H1 (cell line): ENCODE data around the gene HACD3. TPM values are rescaled to one million over a fixed set of nuclear protein-coding genes. Genes with fewer than 3 reads are reported as not detected.
A peak's percentile ranks its signal among the peaks of the same experiment; 100 is the strongest.

Experiments used
- ATF3 ChIP-seq: IDR thresholded peaks from 2 replicates; pipeline ENCODE4 v1.6.1; 2011; ENCODE audit warnings: low read depth, mild to moderate bottlenecking, low read length; ENCODE audit not compliant: insufficient read depth
- BACH1 ChIP-seq: IDR thresholded peaks from 2 replicates; pipeline ENCODE4 v1.6.1; 2012; ENCODE audit warnings: low read length, improper control_type of control experiment
- BRCA1 ChIP-seq: IDR thresholded peaks from 2 replicates; pipeline ENCODE4 v1.6.1; 2012; ENCODE audit warnings: low read depth, low read length, improper control_type of control experiment
- CEBPB ChIP-seq: IDR thresholded peaks from 2 replicates; pipeline ENCODE4 v1.6.1; 2012; ENCODE audit warnings: low read depth, low read length
- CHD1 ChIP-seq: IDR thresholded peaks from 2 replicates; pipeline ENCODE4 v1.6.1; 2012; ENCODE audit warnings: low read depth, low read length, improper control_type of control experiment
- CREB1 ChIP-seq: IDR thresholded peaks from 2 replicates; pipeline ENCODE4 v1.6.1; 2012; ENCODE audit warnings: inconsistent platforms
- CTBP2 ChIP-seq: IDR thresholded peaks from 2 replicates; pipeline ENCODE4 v1.7.0; 2011; ENCODE audit warnings: borderline replicate concordance, mild to moderate bottlenecking, moderate library complexity, mixed read lengths, low read length; ENCODE audit not compliant: insufficient read depth, insufficient read length
- EGR1 ChIP-seq: IDR thresholded peaks from 2 replicates; pipeline ENCODE4 v1.6.1; 2011; ENCODE audit warnings: low read depth, low read length, borderline replicate concordance
- FOSL1 ChIP-seq: IDR thresholded peaks from 2 replicates; pipeline ENCODE4 v1.6.1; 2011; ENCODE audit warnings: mild to moderate bottlenecking, low read depth, low read length, moderate library complexity; ENCODE audit not compliant: insufficient read depth
- GTF2F1 ChIP-seq: IDR thresholded peaks from 2 replicates; pipeline ENCODE4 v1.6.1; 2012; ENCODE audit warnings: low read depth, low read length, improper control_type of control experiment, borderline replicate concordance
- HDAC2 ChIP-seq, 2 experiments: fragments of 300-600 bp in 1 of 2; sonication (generic) in 1 of 2; IDR thresholded peaks; 2 replicates each; pipeline ENCODE4 v1.6.1; 2011 to 2012; ENCODE audit warnings: low read depth in 2 of 2, low read length in 2 of 2, mild to moderate bottlenecking in 2 of 2, moderate library complexity in 2 of 2, borderline replicate concordance in 1 of 2, inconsistent platforms in 1 of 2
- JUN ChIP-seq: IDR thresholded peaks from 2 replicates; pipeline ENCODE4 v1.6.1; 2011; ENCODE audit warnings: low read depth, mild to moderate bottlenecking, improper control_type of control experiment, low read length
- MAX ChIP-seq: IDR thresholded peaks from 2 replicates; pipeline ENCODE4 v1.6.1; 2012; ENCODE audit warnings: inconsistent platforms
- NANOG ChIP-seq: IDR thresholded peaks from 2 replicates; pipeline ENCODE4 v1.6.1; 2011; ENCODE audit warnings: low read length, low read depth, mild to moderate bottlenecking, inconsistent platforms; ENCODE audit not compliant: insufficient read depth, poor library complexity, severe bottlenecking
- NRF1 ChIP-seq: IDR thresholded peaks from 2 replicates; pipeline ENCODE4 v1.6.1; 2011; ENCODE audit warnings: mild to moderate bottlenecking, low read depth, low read length, improper control_type of control experiment
- POLR2A ChIP-seq, 2 experiments: IDR thresholded peaks; 1 replicate in 1 of 2; 2 replicates in 1 of 2; pipeline ENCODE4 v1.6.1; 2011; ENCODE audit warnings: low read depth in 2 of 2, low read length in 2 of 2, mild to moderate bottlenecking in 2 of 2; ENCODE audit errors: control extremely low read depth in 1 of 2
- POLR2AphosphoS5 ChIP-seq: IDR thresholded peaks from 2 replicates; pipeline ENCODE4 v1.6.1; 2011; ENCODE audit warnings: low read depth, low read length
- RFX5 ChIP-seq: IDR thresholded peaks from 2 replicates; pipeline ENCODE4 v1.6.1; 2011; ENCODE audit warnings: low read depth, low read length, improper control_type of control experiment, borderline replicate concordance
- SIRT6 ChIP-seq: IDR thresholded peaks from one replicate; pipeline ENCODE4 v1.7.1; 2012; ENCODE audit warnings: low read length, inconsistent platforms
- SIX5 ChIP-seq: IDR thresholded peaks from 2 replicates; pipeline ENCODE4 v1.6.1; 2011; ENCODE audit warnings: mild to moderate bottlenecking, low read depth, low read length
- SP1 ChIP-seq: IDR thresholded peaks from 2 replicates; pipeline ENCODE4 v1.6.1; 2011; ENCODE audit warnings: low read depth, low read length
- TAF1 ChIP-seq: IDR thresholded peaks from 2 replicates; pipeline ENCODE4 v1.6.1; 2011; ENCODE audit warnings: mild to moderate bottlenecking, low read depth, low read length
- TBP ChIP-seq: IDR thresholded peaks from 2 replicates; pipeline ENCODE4 v1.6.1; 2011; ENCODE audit warnings: low read depth, low read length, improper control_type of control experiment
- ZNF274 ChIP-seq: IDR thresholded peaks from 2 replicates; pipeline ENCODE4 v1.7.0; 2012; ENCODE audit warnings: low read length, borderline replicate concordance; ENCODE audit errors: extremely low read depth
- polyA plus RNA-seq, 7 experiments: library from polyadenylated mRNA; depleted of rRNA in 3 of 7; stranded (reverse) in 5 of 7; unstranded in 2 of 7; fragments of >200 nt in 5 of 7; fragments of 200-250 nt in 2 of 7; gene quantifications; 1 replicate in 5 of 7; 2 replicates in 1 of 7; 4 replicates in 1 of 7; pipeline versions ENCODE4 v1.2.1 to v1.2.3, GENCODE V29; 2011 to 2013; ENCODE audit warnings: missing spikeins in 2 of 7, mixed read lengths in 2 of 7
- total RNA-seq: library from RNA; stranded (reverse); fragmentation: NEBNext Ultra II Directional; extraction: Animal tissue kit (Norgen Biotek cat#: 25700); gene quantifications from 2 replicates; pipeline ENCODE4 v1.2.1, GENCODE V29; 2021

Gene HACD3
- total and polyA plus RNA-seq, 2 of the 8 experiments (the other 6 are each of a cell fraction or from before 2014, with no cell fraction given): 78.8 to 120 TPM

- TF ChIP-seq JUN: no peak
- TF ChIP-seq SP1: peak; percentile 53; the same call in 1 of the 2 replicates
- TF ChIP-seq CHD1: no peak
- TF ChIP-seq ZNF274: no peak
- peak; percentile 58 for TF ChIP-seq NANOG
- peak; percentile 83 to 98 for TF ChIP-seq POLR2A (IDR thresholded peaks at IDR 0.05; ENCODE audit: control extremely low read depth in 1 of 2, low read depth in 2 of 2, low read length in 2 of 2)
- TF ChIP-seq EGR1: peak; percentile 59
- TF ChIP-seq POLR2AphosphoS5: peak; percentile 89
- TF ChIP-seq TAF1: peak; percentile 92
- TF ChIP-seq FOSL1: peak; percentile 49; the same call in 1 of the 2 replicates
- TF ChIP-seq MAX: peak; percentile 89
- TF ChIP-seq HDAC2 (IDR thresholded peaks at IDR 0.05; ENCODE audit: borderline replicate concordance in 1 of 2, low read depth in 2 of 2, low read length in 2 of 2): peak in 1 of 2 experiments; percentile 48; a peak in 2 of 4 replicates
- no peak for TF ChIP-seq SIRT6
- peak; percentile 88 for TF ChIP-seq TBP
- no peak for TF ChIP-seq NRF1
- no peak for TF ChIP-seq CTBP2
- TF ChIP-seq ATF3: no peak
- TF ChIP-seq BRCA1: no peak
- peak; percentile 33; the same call in 1 of the 2 replicates for TF ChIP-seq SIX5
- no peak for TF ChIP-seq CEBPB
- TF ChIP-seq RFX5: no peak
- TF ChIP-seq CREB1: peak; percentile 71
- no peak for TF ChIP-seq BACH1
- peak; percentile 39; the same call in 1 of the 2 replicates for TF ChIP-seq GTF2F1
These were observed 80.8 kb downstream of the HACD3 start, which contains the start of gene INTS14 (continued) for GRCh38 chr15:65610871-65611718.
